GM13977 (cell line): ENCODE measurements around the gene HOXB6.

ENCODE experiments used
- DNase-seq: peaks from one replicate; pipeline ENCODE4 v3.0.0; 2012; ENCODE audit warnings: low spot score
- in situ Hi-C: fragments of 300-500 bp; cut with MboI; formaldehyde crosslinking; loops from one replicate; pipeline ENCODE4 v1.12.0; 2022; ENCODE audit warnings: low sequenced_read_pairs, low pct_unique_long_range_greater_than_20kb, mixed read lengths, inconsistent platforms; ENCODE audit not compliant: unreplicated experiment
- TF ChIP-seq, protein P1 (sequence below): IDR thresholded peaks from 2 replicates; pipeline ENCODE4 v1.5.1; 2012; ENCODE audit warnings: mild to moderate bottlenecking, control low read depth; ENCODE audit not compliant: insufficient read depth; ENCODE audit errors: extremely low read depth, missing control alignments

Gene HOXB6

GRCh38 chr17:48604770-48605329 is at the start of gene HOXB6:
Gene HOXB6, minus strand, starts transcription at chr17:48604986. Its CDS starts 6,836 bp downstream, at chr17:48598150.
- TF ChIP-seq, protein P1, sequence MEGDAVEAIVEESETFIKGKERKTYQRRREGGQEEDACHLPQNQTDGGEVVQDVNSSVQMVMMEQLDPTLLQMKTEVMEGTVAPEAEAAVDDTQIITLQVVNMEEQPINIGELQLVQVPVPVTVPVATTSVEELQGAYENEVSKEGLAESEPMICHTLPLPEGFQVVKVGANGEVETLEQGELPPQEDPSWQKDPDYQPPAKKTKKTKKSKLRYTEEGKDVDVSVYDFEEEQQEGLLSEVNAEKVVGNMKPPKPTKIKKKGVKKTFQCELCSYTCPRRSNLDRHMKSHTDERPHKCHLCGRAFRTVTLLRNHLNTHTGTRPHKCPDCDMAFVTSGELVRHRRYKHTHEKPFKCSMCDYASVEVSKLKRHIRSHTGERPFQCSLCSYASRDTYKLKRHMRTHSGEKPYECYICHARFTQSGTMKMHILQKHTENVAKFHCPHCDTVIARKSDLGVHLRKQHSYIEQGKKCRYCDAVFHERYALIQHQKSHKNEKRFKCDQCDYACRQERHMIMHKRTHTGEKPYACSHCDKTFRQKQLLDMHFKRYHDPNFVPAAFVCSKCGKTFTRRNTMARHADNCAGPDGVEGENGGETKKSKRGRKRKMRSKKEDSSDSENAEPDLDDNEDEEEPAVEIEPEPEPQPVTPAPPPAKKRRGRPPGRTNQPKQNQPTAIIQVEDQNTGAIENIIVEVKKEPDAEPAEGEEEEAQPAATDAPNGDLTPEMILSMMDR = no peak
- DNase-seq = no peak
- in situ Hi-C loops = no loop called here

DNA sequence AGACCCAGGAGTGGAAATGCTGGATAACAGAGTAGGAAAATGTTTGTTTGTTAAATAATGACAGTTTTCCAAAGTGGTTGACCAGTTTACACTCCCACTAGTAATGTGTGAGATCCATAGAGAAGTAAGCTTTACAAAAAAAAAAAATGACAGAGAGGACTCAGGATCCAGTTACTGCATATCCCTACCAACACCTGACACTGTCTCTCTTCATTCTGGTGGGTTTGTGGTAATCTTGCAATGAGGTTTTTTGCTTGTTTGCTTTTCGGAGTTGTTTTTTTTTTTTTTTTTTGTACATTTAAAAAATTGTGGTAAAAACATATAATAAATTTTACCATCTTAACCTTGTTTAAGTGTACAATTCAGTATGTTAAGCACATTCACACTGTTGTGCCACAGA is 45.0 kb upstream of the HOXB6 start:
- in situ Hi-C loops = no loop called here
- DNase-seq = no peak
- TF ChIP-seq, protein P1 = no peak

DNA sequence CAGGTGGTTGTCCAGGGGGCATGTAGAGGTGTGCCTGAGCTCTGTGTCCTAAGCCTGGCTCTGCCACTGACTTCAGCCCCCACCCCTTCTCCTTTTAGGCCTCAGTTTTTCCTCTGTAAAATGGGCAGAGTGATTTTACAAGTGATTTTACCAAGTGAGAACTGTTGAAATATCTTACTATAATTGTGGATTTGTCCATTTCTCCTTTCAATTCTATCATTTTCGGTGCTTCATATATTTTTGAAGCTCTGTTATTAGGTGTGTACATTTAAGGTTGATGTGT is 43.1 kb upstream of the HOXB6 start:
- TF ChIP-seq, protein P1 = no peak
- in situ Hi-C loops = no loop called here
- DNase-seq = no peak

DNA sequence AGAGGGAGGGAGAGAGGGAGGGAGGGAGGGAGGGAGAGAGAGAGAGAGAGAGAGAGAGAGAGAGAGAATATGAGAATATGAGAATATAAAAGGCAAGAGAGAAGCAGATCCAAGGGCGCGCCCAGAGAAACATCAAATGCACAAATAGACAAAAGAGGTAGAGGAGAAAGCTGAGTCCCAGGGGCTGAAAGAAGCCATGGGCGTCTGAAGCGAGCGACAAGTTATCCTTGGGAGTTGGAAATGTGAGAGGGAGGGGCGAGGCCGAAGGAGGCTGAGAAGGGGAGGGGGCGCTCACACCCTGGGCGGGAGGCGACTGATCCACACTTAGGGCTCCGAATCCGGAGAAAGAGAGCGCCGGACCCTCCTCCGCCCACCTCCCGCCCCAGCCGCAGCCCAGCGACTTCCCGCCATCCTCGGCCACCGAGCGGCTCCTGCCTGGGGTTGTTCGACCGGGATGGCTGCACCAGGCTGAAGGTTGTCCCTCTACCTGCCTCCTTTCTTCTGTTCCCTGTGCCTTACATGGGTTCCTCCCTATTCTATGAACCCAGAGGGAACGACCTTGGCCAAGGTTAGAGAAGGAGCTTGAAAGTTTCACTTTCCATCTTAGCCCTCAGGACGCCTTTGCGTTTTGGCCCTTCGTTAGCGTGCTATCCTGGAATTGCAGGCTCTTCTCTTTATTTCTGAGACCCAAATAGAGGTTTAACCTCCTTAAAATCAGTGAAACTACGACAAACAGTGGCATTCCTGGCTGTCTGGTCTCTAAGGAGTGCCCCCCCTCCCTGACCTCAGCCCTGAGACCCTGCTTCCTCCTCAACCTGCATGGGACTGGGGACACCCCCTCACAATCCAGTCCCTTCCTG is 42.5 kb upstream of the HOXB6 start:
- DNase-seq = peak; percentile 66
- TF ChIP-seq, protein P1 = no peak
- in situ Hi-C loops = no loop called here

GRCh38 chr17:48646183-48647102 is 41.7 kb upstream of the HOXB6 start:
- in situ Hi-C loops = no loop called here

More at GRCh38 chr17:48646183-48647102, 41.7 kb upstream of the HOXB6 start:
- TF ChIP-seq, protein P1 = no peak
- DNase-seq = peak; percentile 56
